ENCODE results near the gene CTNNA2.

The CTNNA2 gene

GRCh38 chr2:80302001-80302313 lies 789.1 kb downstream of the CTNNA2 start:
- no peak overlapping the region for H3K4me3 ChIP-seq (ENCODE audit: control insufficient read depth, low read depth, low read length)
- DNase-seq (ENCODE audit: low read depth), result no peak
- TF ChIP-seq CTCF (IDR thresholded peaks at IDR 0.05; ENCODE audit: control insufficient read depth, insufficient read depth, low read depth, low read length, missing control alignments), result no peak

- TF ChIP-seq CTCF (IDR thresholded peaks at IDR 0.05; ENCODE audit: control insufficient read depth, insufficient read depth, low read depth, low read length, missing control alignments), result no peak
- DNase-seq (ENCODE audit: low read depth), result no peak
- H3K4me3 ChIP-seq (ENCODE audit: control insufficient read depth, low read depth, low read length), result no peak overlapping the region
These were observed 789.6 kb downstream of the CTNNA2 start for GRCh38 chr2:80302314-80303005.

- H3K4me3 ChIP-seq (ENCODE audit: control insufficient read depth, low read depth, low read length), result no peak overlapping the region
These were observed 790.4 kb downstream of the CTNNA2 start for GRCh38 chr2:80303006-80303908.

GRCh38 chr2:80303909-80304837 lies 791.3 kb downstream of the CTNNA2 start, which contains the start of gene LRRTM1:
Gene LRRTM1 (minus strand): TSS chr2:80304752. CDS start chr2:80303819, 933 bp downstream.
- TF ChIP-seq CTCF (IDR thresholded peaks at IDR 0.05; ENCODE audit: control insufficient read depth, insufficient read depth, low read depth, low read length, missing control alignments), result no peak
- H3K4me3 ChIP-seq (ENCODE audit: control insufficient read depth, low read depth, low read length), result no peak within 1 kb of the TSS
- DNase-seq (ENCODE audit: low read depth), result no peak

More at GRCh38 chr2:80303006-80303908, 790.4 kb downstream of the CTNNA2 start:
- DNase-seq (ENCODE audit: low read depth), result no peak
- TF ChIP-seq CTCF (IDR thresholded peaks at IDR 0.05; ENCODE audit: control insufficient read depth, insufficient read depth, low read depth, low read length, missing control alignments), result no peak

GRCh38 chr2:80311304-80311703 lies 798.5 kb downstream of the CTNNA2 start:
- no peak for DNase-seq (ENCODE audit: low read depth)
- H3K4me3 ChIP-seq (ENCODE audit: control insufficient read depth, low read depth, low read length), result no peak overlapping the region
- no peak for TF ChIP-seq CTCF (IDR thresholded peaks at IDR 0.05; ENCODE audit: control insufficient read depth, insufficient read depth, low read depth, low read length, missing control alignments)

- no peak overlapping the region for H3K4me3 ChIP-seq (ENCODE audit: control insufficient read depth, low read depth, low read length)
- no peak for TF ChIP-seq CTCF (IDR thresholded peaks at IDR 0.05; ENCODE audit: control insufficient read depth, insufficient read depth, low read depth, low read length, missing control alignments)
- DNase-seq (ENCODE audit: low read depth), result no peak
These were observed 799.5 kb downstream of the CTNNA2 start for GRCh38 chr2:80312282-80312839.
